Skin epidermis (tissue), 12 donors: Measurements from ENCODE around the gene ROPN1.

Experiments
- H3K27ac ChIP-seq, 21 experiments: fragments of 200-600 bp; sonication (generic) in 11 of 21; one replicate each; pipeline ENCODE4 v1.5.0; 2020; ENCODE audit warnings: mild to moderate bottlenecking in 3 of 21, inconsistent platforms in 2 of 21, moderate library complexity in 2 of 21
- H3K4me3 ChIP-seq, 7 experiments: fragments of 200-600 bp; sonication (generic) in 2 of 7; one replicate each; pipeline ENCODE4 v1.5.0; 2020; ENCODE audit warnings: inconsistent platforms in 2 of 7, mild to moderate bottlenecking in 2 of 7, moderate library complexity in 1 of 7

Gene ROPN1

DNA sequence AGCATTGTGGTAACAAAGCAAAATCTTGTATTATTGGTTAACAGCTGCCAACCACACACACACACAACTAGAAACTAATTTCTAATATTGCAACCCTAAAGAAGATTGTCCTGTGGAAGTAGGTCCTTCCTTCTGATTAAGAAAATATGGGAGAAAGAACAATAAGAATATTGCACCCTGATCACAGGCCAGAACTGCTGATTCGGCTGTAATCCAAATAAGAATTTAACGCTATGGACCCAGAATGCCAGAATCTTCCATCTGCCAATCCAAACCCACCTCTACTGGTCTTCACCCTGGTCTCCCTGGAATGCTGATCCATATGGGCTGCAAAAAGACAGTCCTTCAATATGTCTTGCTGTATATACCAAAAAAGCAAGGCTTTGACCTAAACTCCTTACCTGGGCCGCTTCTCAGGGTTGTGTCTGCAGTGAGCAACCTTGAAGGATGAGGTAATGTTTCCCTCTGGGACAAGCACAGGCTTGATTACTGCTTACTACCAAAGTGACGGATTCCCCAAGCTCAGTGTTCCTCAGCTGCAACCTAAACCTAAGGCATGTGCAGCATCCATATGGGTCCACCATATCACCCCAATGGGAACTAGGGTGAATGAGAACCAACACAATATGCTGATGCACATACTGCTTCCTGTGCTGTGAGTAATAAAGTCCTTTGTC is 38.9 kb downstream of the ROPN1 start:
- H3K4me3 ChIP-seq = no peak overlapping the region
- H3K27ac ChIP-seq = no peak overlapping the region

DNA sequence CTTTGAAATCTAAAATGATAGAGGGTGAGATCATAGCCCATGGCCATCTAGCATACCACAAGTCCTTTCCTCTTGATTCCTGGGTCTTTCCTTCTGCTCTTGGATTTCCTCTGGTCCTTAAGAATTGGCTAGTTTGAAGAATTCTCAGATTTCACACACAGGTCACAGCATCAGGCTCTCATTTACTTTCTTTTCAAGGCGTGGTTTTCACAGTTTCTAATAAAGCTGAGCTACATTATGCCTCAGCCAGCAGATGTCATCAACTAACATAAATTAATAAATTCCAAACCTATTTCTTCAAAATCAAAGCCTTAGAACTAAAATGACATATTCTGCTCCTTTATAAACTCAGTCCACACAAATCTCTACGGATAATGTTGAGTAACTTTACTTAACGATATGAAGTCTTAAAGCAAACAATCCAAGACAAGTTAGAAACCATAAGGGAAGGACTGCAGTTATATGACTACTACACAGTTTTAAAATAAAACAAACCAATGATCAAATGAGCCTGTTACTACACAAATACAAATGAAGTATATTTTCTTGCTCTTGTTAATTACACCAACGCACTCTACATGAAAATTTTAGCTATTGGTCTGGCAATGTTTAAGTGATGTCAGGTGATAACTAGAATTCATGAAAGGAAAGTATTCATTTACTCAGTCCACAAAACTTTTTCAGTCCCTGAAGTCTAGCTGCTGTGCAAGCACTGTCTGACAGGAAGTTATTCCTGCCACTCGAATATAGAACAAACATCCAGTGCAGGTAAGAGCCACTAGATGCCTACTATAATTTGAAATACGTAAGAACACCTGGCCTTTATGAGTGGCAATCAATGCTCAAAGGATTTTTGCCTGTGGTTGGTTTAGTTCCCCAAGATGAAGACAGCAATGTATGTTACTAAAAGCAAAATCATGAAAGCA is 40.1 kb downstream of the ROPN1 start:
- Histone ChIP-seq H3K4me3 (no peak overlapping the region), H3K27ac (no peak overlapping the region)

DNA sequence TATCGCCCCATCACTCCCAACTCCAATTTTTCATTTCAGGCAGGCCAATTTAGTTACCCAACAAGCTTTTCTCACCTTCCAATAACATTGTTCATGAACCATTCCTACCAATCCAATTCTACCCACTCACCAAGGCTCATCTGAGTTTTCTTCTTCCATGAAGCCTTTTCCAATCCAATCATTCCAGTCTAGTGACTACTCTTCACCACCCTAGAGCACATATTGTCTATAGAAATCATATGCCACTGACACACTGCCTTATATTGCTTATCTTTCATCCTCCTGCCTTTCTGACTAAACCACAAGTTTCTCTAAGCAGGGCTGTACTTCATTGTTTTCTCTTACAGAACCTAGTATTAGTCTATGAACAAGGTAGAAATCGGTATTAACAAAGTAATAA is 42.3 kb downstream of the ROPN1 start:
- H3K4me3 ChIP-seq = no peak overlapping the region
- no peak overlapping the region for H3K27ac ChIP-seq

DNA sequence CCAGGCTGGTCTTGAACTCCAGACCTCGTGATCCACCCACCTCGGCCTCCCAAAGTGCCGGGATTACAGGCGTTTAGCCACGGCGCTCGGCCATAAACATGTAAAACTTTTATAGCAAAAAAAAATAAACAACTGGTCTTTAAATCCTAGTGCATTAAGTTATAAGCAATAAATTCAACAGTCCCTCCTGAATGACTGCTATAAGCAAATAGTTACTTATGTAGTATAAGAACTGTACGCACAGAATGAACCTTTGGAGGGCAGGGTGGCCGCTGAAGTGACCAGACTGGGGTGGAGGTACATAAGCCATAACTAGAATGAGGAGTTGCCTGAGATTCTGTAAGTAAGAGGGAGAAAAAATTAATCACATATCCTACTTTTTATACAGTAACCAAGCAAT is 43.5 kb downstream of the ROPN1 start:
- Histone ChIP-seq H3K27ac (no peak overlapping the region), H3K4me3 (no peak overlapping the region)

DNA sequence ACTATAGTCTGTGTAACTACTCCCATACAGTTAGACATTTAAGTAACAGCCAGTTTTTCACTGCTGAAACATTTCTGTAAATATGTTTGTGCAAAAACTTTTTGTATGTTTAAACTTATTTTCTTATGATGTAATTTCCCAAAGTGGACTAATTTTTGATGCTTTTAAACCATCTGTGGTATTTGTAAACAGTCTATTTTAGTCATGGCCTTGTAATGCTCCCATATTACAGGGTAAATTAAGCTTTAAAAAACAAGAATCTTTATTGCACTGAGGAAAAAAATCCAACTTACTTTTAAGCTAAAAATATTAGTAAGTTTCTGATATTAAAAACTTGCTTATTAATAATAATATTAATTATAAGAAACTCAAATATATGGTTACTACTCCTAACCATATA is 44.4 kb downstream of the ROPN1 start:
- H3K4me3 ChIP-seq = no peak overlapping the region
- no peak overlapping the region for H3K27ac ChIP-seq

DNA sequence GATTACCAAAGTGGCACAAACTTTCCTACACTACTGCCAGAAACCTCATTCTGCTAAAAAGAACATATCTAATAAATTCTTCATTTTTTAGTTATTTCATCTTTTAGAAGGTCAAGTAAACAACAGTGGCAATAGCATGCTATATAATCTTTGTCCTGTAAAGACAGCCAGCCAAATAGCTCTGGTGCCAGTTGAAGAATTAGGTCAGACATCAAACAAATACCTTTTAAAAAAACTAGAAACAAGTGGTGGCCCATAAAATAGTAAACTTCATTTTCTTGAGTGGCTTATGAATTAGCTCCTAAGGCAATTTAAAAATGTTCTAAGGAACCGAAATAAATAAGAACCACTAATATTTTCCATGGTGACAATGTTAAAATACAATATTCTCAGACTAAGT is 50.4 kb downstream of the ROPN1 start:
- Histone ChIP-seq H3K27ac (no peak overlapping the region), H3K4me3 (no peak overlapping the region)

DNA sequence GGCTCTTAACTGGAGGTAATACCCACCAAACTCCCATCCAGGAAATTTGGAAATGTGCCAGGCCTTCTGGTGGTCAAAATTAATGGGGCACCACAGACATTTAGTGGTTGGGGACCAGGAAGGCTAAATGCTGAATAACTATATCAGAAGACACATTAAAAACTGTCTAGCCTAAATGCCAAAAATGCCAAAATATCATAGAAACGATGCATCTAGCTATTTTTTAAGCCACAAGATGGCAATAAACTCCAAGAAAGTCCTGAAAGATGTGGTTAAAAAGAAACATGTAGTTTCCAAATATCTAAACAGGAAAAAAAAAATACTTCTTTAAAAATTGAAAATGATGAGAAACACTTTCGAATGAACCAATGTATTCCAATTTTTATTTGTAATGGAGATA is 50.8 kb downstream of the ROPN1 start:
- H3K4me3 ChIP-seq = no peak overlapping the region
- H3K27ac ChIP-seq = no peak overlapping the region

DNA sequence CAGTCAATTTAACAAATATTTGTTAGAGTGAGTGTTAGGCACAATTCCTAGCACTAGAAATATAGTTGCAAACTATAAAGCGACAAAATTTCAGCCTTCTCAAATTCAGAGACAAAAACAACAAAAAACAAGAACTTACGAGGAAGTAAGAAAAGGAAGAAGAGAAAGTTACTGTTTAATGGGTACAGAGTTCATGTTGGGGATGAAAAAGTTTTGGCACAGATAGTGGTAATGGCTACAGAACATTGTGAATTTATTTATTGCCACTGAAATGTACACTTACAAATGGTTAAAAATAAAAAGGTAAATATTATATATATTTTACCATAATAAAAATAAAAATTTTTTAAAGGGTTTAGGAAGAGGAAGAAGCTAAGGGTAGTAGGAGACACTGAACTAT is 52.2 kb downstream of the ROPN1 start:
- Histone ChIP-seq H3K27ac (no peak overlapping the region), H3K4me3 (no peak overlapping the region)

DNA sequence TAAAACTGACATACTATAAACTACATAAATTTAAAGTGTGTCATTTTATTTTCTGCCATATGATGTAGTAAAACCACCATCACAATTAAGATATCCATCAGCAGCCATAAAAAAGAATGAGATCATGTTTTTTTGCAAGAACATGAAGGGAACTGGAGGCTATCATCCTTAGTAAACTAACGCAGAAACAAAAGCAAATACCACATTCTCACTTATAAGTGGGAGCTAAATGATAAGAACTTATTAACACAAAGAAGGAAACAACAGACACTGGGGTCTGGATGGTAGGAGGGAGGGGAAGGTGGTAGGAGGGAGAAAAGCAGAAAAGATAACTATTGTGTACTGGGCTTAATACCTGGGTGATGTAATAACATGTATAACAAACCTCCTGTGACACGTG is 55.5 kb downstream of the ROPN1 start:
- Histone ChIP-seq H3K27ac (no peak overlapping the region), H3K4me3 (no peak overlapping the region)

DNA sequence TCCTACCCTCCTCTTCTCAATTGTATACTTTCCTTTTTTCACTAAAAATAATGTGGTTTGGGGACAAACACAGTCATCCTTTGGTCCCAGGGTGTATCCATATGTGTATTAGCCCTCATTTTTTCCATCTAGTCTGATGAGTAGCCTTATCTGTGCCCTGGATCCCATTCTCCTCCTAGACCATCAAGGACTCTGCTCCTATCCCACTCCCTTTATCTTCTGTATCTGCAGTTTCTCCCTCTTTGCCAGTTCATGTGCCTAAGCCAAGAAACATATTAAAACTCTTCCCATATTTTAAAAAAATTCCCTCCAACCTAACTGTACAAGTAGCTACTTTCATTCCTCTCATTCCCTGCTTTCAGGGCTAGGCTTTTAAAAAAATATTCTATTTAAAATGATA is 56.1 kb downstream of the ROPN1 start:
- Histone ChIP-seq H3K27ac (no peak overlapping the region), H3K4me3 (no peak overlapping the region)

DNA sequence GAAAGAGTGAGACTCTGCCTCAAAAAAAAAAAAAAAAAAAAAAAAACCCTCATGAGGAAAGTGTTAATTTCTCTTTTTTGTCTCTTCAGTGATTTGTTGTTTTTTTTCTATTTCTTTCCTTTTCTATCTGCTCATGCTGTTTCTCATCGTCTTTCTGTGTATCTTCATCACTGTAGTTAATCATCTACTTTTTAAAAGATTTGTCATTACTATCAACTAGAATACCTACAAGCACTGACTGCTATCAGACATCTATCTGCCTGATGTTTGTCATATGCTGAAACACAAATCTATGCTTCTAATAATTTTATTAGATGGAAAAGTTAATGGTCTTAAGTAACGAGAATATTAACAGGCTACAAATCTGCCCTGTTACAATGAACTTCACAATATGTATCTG is 57.7 kb downstream of the ROPN1 start:
- H3K27ac ChIP-seq = no peak overlapping the region
- H3K4me3 ChIP-seq = no peak overlapping the region

DNA sequence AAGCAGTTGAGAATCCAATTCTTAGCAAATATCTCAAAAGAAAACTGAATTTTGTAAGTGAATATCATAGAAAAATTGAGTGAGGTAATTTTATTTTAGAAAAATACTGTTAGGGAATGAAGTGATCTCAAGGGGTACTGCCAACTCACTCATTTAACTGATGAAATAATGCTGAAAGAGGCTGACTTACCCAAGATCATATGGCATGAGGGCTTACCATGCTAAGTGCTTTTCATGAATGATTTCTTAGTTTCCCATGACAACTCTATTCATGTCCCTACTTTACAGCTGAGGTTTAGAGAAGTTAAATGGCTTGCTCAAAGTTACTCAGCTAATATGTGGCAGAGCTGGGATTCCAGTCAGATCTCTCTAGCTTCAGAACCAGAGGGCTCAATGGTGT is 61.5 kb downstream of the ROPN1 start:
- Histone ChIP-seq H3K27ac (no peak overlapping the region), H3K4me3 (no peak overlapping the region)

DNA sequence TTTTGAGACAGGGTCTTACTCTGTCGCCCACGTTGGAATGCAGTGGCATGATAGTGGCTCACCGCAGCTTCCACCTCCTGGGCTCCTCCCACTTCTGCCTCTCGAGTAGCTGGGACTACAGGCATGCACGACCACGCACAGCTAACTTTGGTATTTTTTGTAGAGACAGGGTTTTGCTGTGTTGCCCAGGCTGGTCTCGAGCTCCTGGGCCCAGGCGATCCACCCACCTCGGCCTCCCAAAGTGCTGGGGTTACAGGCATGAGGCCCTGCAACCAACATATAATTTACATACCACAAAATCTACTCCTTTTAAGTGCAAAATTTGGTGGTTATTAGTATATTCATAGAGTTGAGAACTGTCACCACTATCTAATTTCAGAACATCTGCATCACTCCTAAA is 62.6 kb downstream of the ROPN1 start:
- Histone ChIP-seq H3K27ac (no peak overlapping the region), H3K4me3 (no peak overlapping the region)

DNA sequence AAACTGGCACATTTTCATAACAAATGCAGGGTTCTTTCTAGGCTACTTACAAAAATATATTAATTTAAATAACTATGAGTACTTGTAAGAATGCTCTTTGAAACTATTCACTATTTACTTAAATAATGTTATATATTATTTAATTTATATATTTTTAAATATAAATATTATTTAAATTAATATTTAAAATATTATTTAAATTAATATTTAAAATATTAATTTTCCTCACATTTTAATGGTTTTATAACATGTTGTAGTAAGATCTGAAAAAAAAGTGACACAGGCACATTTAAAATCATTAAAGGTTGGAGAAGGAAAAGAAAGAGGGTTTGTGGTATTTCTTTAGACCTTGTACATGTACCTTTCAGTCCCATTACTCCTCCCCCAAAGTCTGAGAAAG is 65.5 kb downstream of the ROPN1 start:
- H3K4me3 ChIP-seq = no peak overlapping the region
- H3K27ac ChIP-seq = no peak overlapping the region

DNA sequence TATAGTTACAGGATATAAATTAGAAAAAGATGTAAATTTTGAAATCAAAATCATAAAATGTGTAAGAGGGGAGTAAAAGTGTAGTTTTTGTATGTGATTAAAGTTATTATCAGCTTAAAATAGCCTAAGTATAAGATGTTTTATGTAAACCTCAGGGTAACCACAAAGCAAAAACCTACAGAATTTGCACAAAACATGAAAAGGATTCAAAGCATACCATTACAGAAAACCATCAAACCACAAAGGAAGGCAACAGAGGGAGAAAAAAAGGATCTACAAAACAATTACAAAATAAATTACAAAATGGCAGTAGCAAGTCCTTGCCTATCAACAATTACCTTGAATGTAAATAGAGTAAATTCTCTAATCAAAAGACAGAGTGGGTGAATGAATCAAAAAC is 71.1 kb downstream of the ROPN1 start:
- H3K4me3 ChIP-seq = no peak overlapping the region
- no peak overlapping the region for H3K27ac ChIP-seq

DNA sequence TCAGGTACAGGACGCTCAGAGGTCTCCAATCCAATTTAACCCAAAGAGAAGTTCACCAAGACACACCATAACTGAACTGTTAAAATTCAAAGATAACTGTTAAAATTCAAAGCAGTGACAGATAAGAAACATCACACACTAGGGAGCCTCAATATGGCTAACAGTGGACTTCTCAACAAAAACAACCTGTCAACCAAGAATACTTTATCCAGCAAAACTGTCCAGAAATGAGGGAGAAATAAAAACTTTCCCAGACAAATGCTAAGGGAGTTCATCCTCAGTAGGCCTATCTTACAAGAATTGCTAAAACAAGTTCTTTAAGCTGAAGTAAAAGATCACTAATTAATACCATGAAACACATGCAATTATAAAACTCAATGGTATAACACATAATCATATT is 71.5 kb downstream of the ROPN1 start:
- H3K4me3 ChIP-seq = no peak overlapping the region
- no peak overlapping the region for H3K27ac ChIP-seq

DNA sequence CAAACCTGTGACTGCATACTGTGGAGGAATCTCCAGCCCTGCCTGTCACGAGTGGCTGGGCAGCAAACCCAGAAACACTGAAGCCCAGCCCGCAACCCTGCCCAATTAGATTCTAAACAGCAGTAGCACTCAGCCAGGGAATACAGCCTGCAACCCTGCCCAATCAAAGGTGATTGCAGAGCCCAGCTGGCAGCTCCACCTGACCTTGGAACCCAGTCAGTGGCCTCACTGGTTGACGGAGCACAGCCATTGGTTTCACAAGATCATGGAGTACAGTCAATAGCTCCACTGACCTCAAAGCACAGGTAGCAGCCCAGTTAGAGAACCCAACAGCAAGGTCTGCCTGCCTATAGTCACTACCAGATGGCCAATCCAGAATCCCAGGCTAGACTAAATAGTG is 72.6 kb downstream of the ROPN1 start:
- H3K27ac ChIP-seq = no peak overlapping the region
- H3K4me3 ChIP-seq = no peak overlapping the region
